K562 (cell line): ENCODE measurements around the gene GNRHR. TPM values are rescaled to one million over a fixed set of nuclear protein-coding genes. Genes with fewer than 3 reads are reported as not detected.
A peak's percentile ranks its signal among the peaks of the same experiment; 100 is the strongest.

ENCODE experiments used
- AFF1 ChIP-seq, 2 experiments: fragments of 450-650 bp; IDR thresholded peaks; 2 replicates each; pipeline ENCODE4 v1.6.1; 2018; ENCODE audit warnings: mild to moderate bottlenecking in 2 of 2, low read depth in 1 of 2; ENCODE audit not compliant: partially characterized antibody in 2 of 2
- CAMTA2 ChIP-seq: fragments of 250-450 bp; sonication (Bioruptor Pico); conservative IDR thresholded peaks from 2 replicates; pipeline ENCODE4 v1.5.1; 2022
- CLOCK ChIP-seq: fragments of 250-450 bp; sonication (Bioruptor Pico); IDR thresholded peaks from 2 replicates; pipeline ENCODE4 v1.4.0; 2020; ENCODE audit warnings: mild to moderate bottlenecking, moderate library complexity, borderline replicate concordance
- ESRRB ChIP-seq: fragments of 250-450 bp; sonication (Bioruptor Pico); IDR thresholded peaks from 2 replicates; pipeline ENCODE4 v1.5.0; 2020; ENCODE audit warnings: mild to moderate bottlenecking, moderate library complexity, borderline replicate concordance
- FOSL1 ChIP-seq: fragments of 200-800 bp; sonication (Bioruptor generic); conservative IDR thresholded peaks from 2 replicates; pipeline ENCODE4 v1.6.1; 2016; ENCODE audit warnings: missing genetic modification characterization, missing compliant biosample characterization
- GTF2A2 ChIP-seq: IDR thresholded peaks from 2 replicates; pipeline ENCODE4 v1.6.1; 2016; ENCODE audit warnings: mild to moderate bottlenecking, missing genetic modification characterization, missing compliant biosample characterization
- IRF9 ChIP-seq: fragments of 450-650 bp; IDR thresholded peaks from 2 replicates; pipeline ENCODE4 v1.6.1; 2016; ENCODE audit warnings: missing biosample characterization, missing genetic modification characterization
- RBM25 ChIP-seq: fragments of 200-400 bp; formaldehyde crosslinking; IDR thresholded peaks from 2 replicates; pipeline ENCODE4 v1.6.1; 2018; ENCODE audit warnings: low read length, low read depth, moderate library complexity; ENCODE audit not compliant: severe bottlenecking
- SLC30A9 ChIP-seq: fragments of 250-450 bp; sonication (Bioruptor Pico); IDR thresholded peaks from 2 replicates; pipeline ENCODE4 v1.8.0; 2022; ENCODE audit warnings: mild to moderate bottlenecking, moderate library complexity
- SMAD4 ChIP-seq: fragments of 250-450 bp; sonication (Bioruptor Pico); conservative IDR thresholded peaks from 2 replicates; pipeline ENCODE4 v1.8.0; 2021; ENCODE audit warnings: inconsistent platforms, mild to moderate bottlenecking, moderate library complexity
- TBL1XR1 ChIP-seq, 2 experiments: IDR thresholded peaks; 2 replicates each; pipeline ENCODE4 v1.6.1; 2012; ENCODE audit warnings: improper control_type of control experiment in 2 of 2, low read length in 2 of 2, mild to moderate bottlenecking in 1 of 2
- YBX1 ChIP-seq: fragments of 450-650 bp; IDR thresholded peaks from 2 replicates; pipeline ENCODE4 v1.7.1; 2016; ENCODE audit warnings: mild to moderate bottlenecking
- ZHX1 ChIP-seq: fragments of 150-350 bp; conservative IDR thresholded peaks from 2 replicates; pipeline ENCODE4 v1.6.1; 2014; ENCODE audit warnings: low read length
- ZNF217 ChIP-seq: sonication (generic); formaldehyde crosslinking; IDR thresholded peaks from 2 replicates; pipeline ENCODE4 v1.8.0; 2022; ENCODE audit warnings: mild to moderate bottlenecking, missing genetic modification reagents
- ZNF311 ChIP-seq: fragments of 250-450 bp; sonication (Bioruptor Pico); IDR thresholded peaks from 2 replicates; pipeline ENCODE4 v1.4.0; 2020; ENCODE audit warnings: mild to moderate bottlenecking, moderate library complexity
- polyA plus RNA-seq, 8 experiments: library from polyadenylated mRNA; depleted of rRNA in 4 of 8; stranded (reverse) in 5 of 8; unstranded in 3 of 8; fragments of >200 nt; fragmentation: Nextera tagmentation in 2 of 8; fragmentation: Illumina TruSeq in 1 of 8; extraction: Ambion mirVana in 2 of 8; extraction: Trizol in 1 of 8; gene quantifications; 2 replicates each; pipeline versions ENCODE4 v1.2.1 to v1.2.3, GENCODE V29; 2011 to 2014; ENCODE audit warnings: inconsistent platforms in 1 of 8, missing spikeins in 1 of 8
- total RNA-seq, 7 experiments: library from RNA; depleted of rRNA in 6 of 7; stranded (reverse); fragments of >200 nt in 6 of 7; fragmentation: Illumina TruSeq in 2 of 7; extraction: Trizol in 2 of 7; gene quantifications; 2 replicates each; pipeline versions ENCODE4 v1.2.1 to v1.2.3, GENCODE V29; 2011 to 2021; ENCODE audit warnings: low replicate concordance in 1 of 7

GNRHR gene
- total and polyA plus RNA-seq, 9 of the 15 experiments (the other 6 are each of a cell fraction or from before 2014, with no cell fraction given): 0.06 to 0.13 TPM; not detected in 7

- TF ChIP-seq ZHX1 (no peak), TBL1XR1 (IDR thresholded peaks at IDR 0.05; ENCODE audit: low read length in 2 of 2) (peak in 1 of 2 experiments; percentile 29; a peak in 1 of 4 replicates), YBX1 (no peak), CAMTA2 (no peak), SMAD4 (CRISPR knock-in tag) (peak; percentile 84), CLOCK (CRISPR knock-in tag) (no peak), AFF1 (IDR thresholded peaks at IDR 0.05; ENCODE audit: low read depth in 1 of 2, partially characterized antibody in 2 of 2) (no peak), GTF2A2 (tag) (no peak), ZNF217 (no peak), IRF9 (tag) (no peak), ESRRB (CRISPR knock-in tag) (no peak), FOSL1 (tag) (peak; percentile 91), ZNF311 (no peak), RBM25 (peak; percentile 57), SLC30A9 (no peak)
Measured at GRCh38 chr4:67713529-67714247, 40.5 kb downstream of the GNRHR start (continued).
